GM18519 (cell line): Measurements from ENCODE around the gene MACROD2.
"Not testable (repeated sequence)": the region's sequence is repeated elsewhere in the genome, so short reads cannot be mapped to it uniquely, and the experiment has no call there.

Experiments
- ATAC-seq: cut with Tn5 transposase; IDR thresholded peaks from one replicate; pipeline ENCODE4 v1.9.1; 2021; ENCODE audit warnings: mild to moderate bottlenecking, moderate library complexity; ENCODE audit not compliant: unreplicated experiment, low FRiP score

The MACROD2 gene

GRCh38 chr20:13995086-13995665 lies at the start of gene MACROD2:
MACROD2 (plus strand) TSS chr20:13995516.
- ATAC-seq = no peak

DNA sequence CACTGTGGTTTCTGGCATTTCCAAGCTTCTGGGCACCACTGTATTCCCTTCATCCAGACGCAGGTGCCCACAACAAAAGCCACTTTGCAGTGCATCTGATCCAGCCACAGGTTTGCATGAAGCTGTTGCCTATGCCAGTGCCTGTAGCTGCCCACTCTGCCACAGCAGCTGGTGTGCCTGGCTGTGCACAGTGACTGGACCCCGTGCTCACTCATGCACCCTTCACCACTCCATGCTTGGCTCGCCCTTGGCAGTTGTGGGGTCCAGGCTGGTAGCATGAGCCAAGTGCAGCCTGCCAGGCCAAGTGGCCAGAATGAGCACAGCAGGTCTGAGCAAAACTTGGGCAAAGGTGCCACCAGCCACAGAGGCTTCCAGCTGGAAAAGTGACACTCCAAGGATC lies 47.6 kb upstream of the MACROD2 start:
- ATAC-seq = no peak

- ATAC-seq = no peak
Observed at GRCh38 chr20:13953227-13953626, 42.1 kb upstream of the MACROD2 start.

DNA sequence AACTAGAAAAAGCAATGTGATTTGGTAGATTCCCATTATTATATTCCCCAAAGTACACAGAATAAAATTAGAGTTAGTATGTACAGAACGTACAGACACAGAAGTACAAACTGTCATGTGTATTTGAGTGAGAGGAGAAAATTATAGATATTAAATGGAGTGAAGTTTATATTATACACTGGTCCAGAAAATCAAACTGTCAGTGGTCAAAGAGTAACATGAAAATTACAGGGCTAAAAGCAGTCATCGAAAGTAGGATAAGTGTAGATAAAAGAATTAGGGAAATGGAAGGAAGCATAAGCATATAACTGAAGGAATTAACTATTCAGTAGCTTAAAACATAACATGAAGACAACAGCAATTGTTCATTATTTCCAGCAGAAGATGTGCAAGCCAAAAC lies 35.2 kb upstream of the MACROD2 start:
- ATAC-seq = no peak

- ATAC-seq = no peak
Observed at GRCh38 chr20:13960525-13960924, 34.8 kb upstream of the MACROD2 start.

DNA sequence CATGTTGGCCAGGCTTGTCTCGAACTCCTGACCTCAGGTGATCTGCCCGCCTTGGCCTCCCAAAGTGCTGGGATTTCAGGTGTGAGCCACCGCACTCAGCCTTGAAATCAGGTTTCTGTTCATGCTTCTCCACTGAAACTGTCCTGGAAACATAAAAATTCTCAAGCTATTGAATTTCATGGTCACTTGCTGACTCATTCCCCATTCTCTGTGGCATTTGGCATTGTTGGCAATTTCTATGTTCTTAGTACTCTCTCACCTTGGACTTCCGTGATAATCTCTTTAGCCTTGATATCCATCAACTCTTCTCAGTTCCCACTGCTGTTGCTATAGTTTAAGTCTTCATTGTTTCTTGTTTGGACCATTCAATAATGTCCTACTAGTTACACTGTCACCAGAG lies 11.1 kb upstream of the MACROD2 start:
- ATAC-seq = no peak

GRCh38 chr20:13990465-13990864 lies 4.9 kb upstream of the MACROD2 start, which contains the start of gene SEL1L2:
SEL1L2 (minus strand) TSS chr20:13990614; CDS start chr20:13990534, 80 bp downstream.
- no peak for ATAC-seq

GRCh38 chr20:13991311-13991710 lies 4.0 kb upstream of the MACROD2 start:
- no peak for ATAC-seq

DNA sequence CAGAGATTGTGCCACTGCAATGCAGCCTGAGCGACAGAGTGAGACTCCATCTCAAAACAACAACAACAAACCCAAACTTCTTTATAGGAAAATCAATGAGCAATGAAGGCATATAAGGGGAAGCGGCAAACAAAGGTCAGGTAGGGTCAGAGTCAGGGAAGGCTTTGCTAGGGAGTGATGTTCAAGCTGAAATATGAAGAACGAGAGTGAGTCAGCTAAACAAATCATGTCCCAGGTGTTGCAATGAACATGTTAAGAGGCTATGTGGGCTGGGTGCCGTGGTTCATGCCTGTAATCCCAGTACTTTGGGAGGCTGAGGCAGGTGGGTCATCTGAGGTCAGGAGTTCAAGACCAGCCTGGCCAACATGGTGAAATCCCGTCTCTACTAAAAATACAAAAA lies 3.4 kb upstream of the MACROD2 start:
- not testable (repeated sequence) for ATAC-seq

DNA sequence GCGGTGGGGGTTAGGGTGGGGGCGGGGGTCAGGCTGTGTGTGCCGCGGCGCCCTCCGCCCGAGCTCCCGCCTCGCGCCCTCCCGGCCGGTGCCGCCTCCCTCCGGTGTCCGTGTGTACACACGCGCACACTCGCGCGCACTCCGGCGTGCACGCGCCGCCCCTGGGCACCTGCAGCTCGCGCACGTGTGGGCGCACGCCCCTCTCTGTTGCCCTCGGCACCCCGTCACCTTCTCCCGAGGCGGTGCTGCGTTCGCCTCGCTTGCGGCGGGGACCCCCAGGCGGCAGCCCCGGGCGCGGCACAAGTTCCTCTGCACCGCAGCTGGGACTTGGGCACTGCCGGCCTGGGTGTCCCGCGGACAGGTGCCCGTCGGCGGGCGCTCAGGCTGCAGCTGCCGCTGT lies 525 bp downstream of the MACROD2 start:
- ATAC-seq = no peak

- ATAC-seq = no peak
Observed at GRCh38 chr20:13996265-13996664, 949 bp downstream of the MACROD2 start.

DNA sequence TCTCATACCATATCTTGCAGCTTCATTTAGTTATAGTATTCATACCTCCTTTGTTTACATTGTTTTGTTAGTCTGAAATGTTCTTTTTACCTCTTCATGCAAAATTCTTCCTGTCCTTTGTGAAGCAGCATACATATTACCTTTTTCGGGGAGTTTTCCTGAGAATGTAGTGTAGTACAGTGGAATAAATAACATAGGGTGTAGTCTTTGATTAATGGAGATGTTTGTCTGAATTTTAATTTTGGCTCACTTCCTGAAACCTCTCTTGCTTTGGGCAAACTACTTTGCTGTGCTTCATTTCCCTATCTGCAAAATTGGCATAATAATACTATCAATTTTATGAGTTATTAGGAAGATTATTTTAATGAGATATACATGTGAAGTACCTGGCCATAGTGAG lies 5.6 kb downstream of the MACROD2 start:
- ATAC-seq = no peak

GRCh38 chr20:14005996-14006395 lies 10.7 kb downstream of the MACROD2 start:
- ATAC-seq = no peak

DNA sequence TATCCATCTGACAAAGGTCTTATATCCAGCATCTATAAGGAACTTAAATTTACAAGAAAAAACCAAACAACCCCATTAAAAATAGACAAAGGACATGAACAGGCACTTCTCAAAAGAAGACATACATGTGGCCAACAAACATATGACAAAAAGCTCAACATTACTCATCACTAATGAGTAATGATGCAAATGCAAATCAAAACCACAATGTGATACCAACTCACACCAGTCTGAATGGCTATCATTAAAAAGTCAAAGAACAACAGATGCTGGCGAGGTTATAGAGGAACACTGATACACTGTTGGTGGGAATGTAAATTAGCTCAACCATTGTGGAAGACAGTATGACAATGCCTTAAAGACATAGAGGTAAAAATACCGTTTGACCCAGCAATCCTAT lies 13.9 kb downstream of the MACROD2 start:
- ATAC-seq = no peak

- ATAC-seq = no peak
Observed at GRCh38 chr20:14012671-14013070, 17.4 kb downstream of the MACROD2 start.

DNA sequence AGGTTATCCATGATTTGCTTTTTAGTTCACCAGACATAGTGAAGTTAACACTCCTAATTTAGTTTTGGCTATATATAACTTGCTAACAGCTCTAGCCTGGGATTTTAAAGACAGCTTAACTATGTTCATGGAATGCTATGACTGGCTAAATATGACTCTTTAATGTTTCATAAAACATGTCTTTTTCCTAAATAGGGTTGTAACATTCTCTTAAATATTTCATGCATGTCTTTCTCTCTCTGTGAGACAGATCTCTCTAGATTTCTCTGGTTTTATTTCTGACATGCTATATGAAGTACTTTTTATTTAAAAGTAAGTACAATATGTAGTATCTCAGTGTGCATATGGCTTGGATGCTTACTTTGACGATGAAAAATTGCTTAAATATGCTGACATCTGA lies 35.7 kb downstream of the MACROD2 start:
- no peak for ATAC-seq

GRCh38 chr20:14033310-14033709 lies 38.0 kb downstream of the MACROD2 start:
- no peak for ATAC-seq

DNA sequence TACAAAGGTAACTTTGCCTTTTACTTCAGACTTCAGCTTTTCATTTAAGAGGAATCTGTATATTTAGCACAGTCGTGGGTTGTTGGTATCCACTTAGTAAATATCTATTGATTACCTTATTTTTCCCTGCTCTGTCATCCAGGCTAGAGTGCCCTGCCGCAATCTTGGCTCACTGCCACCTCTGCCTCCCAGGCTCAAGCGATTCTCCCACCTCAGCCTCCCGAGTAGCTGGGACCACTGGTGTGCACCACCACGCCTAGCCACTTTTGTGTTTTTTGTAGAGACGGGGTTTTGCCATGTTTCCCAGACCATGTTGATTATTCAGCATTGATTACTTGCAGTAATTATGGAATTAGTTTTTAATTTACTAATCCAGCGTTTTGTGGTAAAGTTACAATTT lies 41.3 kb downstream of the MACROD2 start:
- no peak for ATAC-seq

GRCh38 chr20:14044712-14045276 lies 49.5 kb downstream of the MACROD2 start:
- not testable (repeated sequence) for ATAC-seq

DNA sequence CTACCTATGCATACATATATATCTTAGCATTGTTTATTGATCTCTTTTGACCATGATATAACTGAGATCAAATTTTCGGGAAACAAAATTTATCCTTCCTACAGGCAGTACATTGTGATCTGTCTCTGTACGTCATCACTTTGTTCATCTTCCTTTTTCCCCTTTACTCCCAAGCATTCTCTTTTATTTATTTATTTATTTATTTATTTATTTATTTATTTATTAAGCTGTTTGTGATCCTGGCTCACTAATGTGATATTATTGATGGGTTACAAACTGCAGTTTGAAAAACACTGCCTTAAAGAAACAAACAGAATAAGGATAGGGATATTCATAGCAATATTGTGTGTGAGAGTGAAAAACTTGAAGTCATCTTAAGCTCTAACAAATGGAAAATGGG lies 51.2 kb downstream of the MACROD2 start:
- ATAC-seq = no peak

DNA sequence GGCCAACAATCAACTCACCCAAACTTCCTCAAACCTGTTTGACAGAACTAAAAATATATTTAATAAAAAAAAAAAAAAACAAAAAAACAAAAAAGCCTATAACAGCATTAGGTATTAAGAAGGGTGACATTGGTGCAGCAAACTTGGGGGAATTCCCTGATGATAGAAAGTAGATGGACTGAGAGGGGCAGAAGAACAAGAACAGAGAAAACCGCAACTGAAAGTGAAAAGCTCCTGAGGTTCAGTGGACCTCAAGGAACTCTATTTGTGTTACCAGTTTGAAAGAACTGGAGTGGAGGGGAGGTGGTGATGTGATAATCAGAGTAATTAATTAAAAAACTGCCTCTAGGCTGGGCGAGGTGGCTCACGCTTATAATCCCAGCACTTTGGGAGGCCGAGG lies 53.8 kb downstream of the MACROD2 start:
- ATAC-seq = peak; percentile 82

DNA sequence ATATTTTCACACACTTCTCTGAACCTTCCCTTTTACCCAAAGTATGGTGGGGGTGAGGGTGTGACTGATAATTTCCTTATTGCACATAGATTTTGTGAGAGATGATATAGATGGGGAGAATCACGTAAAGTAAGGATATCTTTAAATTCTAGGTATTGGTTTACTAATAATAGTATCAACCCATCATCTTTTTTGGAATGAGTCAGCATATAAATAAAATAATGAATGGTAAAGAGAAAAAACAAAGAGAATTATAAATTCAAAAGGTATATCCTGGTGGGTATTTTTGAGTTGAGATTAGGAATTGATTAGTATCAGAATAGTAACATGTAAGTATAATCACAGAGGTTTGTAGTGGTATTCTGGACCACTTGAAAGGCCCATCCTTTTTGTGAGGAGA lies 56.1 kb downstream of the MACROD2 start:
- no peak for ATAC-seq
